Natural killer cell (primary cell): ENCODE results near the gene BCAS1. TPM values are rescaled to one million over a fixed set of nuclear protein-coding genes. Genes with fewer than 3 reads are reported as not detected.

Source experiments
- ATAC-seq, 3 donors: fragments of 150-1000 bp in 2 of 3; fragments of 200-7000 bp in 1 of 3; cut with Tn5 transposase; 1 replicate in 1 of 3; 2 replicates in 2 of 3; pipeline ENCODE4 v1.10.0; 2021; ENCODE audit warnings: mild to moderate bottlenecking in 2 of 3, moderate library complexity in 2 of 3
- DNase-seq, 2 donors: peaks; one replicate each; pipeline versions ENCODE4 v3.0.0 to v3.0.0-alpha.2; 2013 to 2021; ENCODE audit warnings: mixed read lengths in 1 of 2
- H3K27ac ChIP-seq: one replicate; pipeline ENCODE4 v1.5.1; 2013; ENCODE audit warnings: mild to moderate bottlenecking, low read length
- H3K27me3 ChIP-seq: one replicate; pipeline ENCODE4 v1.6.1; 2013; ENCODE audit warnings: low read length; ENCODE audit not compliant: control insufficient read depth, insufficient read depth
- H3K36me3 ChIP-seq: one replicate; pipeline ENCODE4 v1.6.1; 2013; ENCODE audit warnings: low read length; ENCODE audit not compliant: control insufficient read depth, insufficient read depth
- H3K4me1 ChIP-seq: one replicate; pipeline ENCODE4 v1.6.1; 2013; ENCODE audit warnings: low read length; ENCODE audit not compliant: control insufficient read depth, insufficient read depth
- H3K4me3 ChIP-seq: one replicate; pipeline ENCODE4 v1.5.1; 2013; ENCODE audit warnings: low read length
- H3K9me3 ChIP-seq: one replicate; pipeline ENCODE4 v1.6.1; 2013; ENCODE audit warnings: low read length; ENCODE audit not compliant: control insufficient read depth, insufficient read depth
- H3K27ac Mint-ChIP-seq, 2 donors: one replicate each; pipeline ENCODE4 v1.8.0; 2022; ENCODE audit warnings: mild to moderate bottlenecking in 2 of 2, mixed read lengths in 2 of 2, moderate library complexity in 1 of 2
- H3K27me3 Mint-ChIP-seq, 2 donors: one replicate each; pipeline ENCODE4 v1.8.0; 2022; ENCODE audit warnings: low read depth in 2 of 2, mixed read lengths in 2 of 2
- H3K36me3 Mint-ChIP-seq: one replicate; pipeline ENCODE4 v1.8.0; 2022; ENCODE audit warnings: mixed read lengths
- H3K4me1 Mint-ChIP-seq, 2 donors: one replicate each; pipeline ENCODE4 v1.8.0; 2022; ENCODE audit warnings: mixed read lengths in 2 of 2
- H3K4me3 Mint-ChIP-seq: one replicate; pipeline ENCODE4 v1.8.0; 2022; ENCODE audit warnings: mild to moderate bottlenecking, moderate library complexity, mixed read lengths
- H3K9me3 Mint-ChIP-seq, 2 donors: one replicate each; pipeline ENCODE4 v1.8.0; 2022; ENCODE audit warnings: mixed read lengths in 2 of 2
- whole genome bisulfite sequencing: methylation state at CpG from one replicate; pipeline ENCODE4 v1.1.7; 2013; ENCODE audit warnings: missing lambda C conversion rate; ENCODE audit not compliant: insufficient coverage; 5-methylcytosine and 5-hydroxymethylcytosine counted together
- intact Hi-C: fragments of 100-400 bp; cut with micrococcal nuclease; formaldehyde crosslinking; loops from one replicate; pipeline ENCODE4 v1.14.2; 2022
- total RNA-seq, 4 donors: library from RNA; stranded (reverse); fragments of 120-200 nt in 1 of 4; gene quantifications; one replicate each; pipeline versions ENCODE4 v1.2.3 to v1.2.4, GENCODE V29; 2013 to 2022
- TF ChIP-seq, protein P1 (sequence below): fragments of 200-600 bp; IDR thresholded peaks from one replicate; pipeline ENCODE4 v1.8.0; 2022; ENCODE audit warnings: antibody characterized with exemption

Gene BCAS1
- total RNA-seq, 3 donors from 2014 or later (not counting 1 experiment from before 2014, with no cell fraction given), result 0.31 to 1.2 (median 0.68) TPM

DNA sequence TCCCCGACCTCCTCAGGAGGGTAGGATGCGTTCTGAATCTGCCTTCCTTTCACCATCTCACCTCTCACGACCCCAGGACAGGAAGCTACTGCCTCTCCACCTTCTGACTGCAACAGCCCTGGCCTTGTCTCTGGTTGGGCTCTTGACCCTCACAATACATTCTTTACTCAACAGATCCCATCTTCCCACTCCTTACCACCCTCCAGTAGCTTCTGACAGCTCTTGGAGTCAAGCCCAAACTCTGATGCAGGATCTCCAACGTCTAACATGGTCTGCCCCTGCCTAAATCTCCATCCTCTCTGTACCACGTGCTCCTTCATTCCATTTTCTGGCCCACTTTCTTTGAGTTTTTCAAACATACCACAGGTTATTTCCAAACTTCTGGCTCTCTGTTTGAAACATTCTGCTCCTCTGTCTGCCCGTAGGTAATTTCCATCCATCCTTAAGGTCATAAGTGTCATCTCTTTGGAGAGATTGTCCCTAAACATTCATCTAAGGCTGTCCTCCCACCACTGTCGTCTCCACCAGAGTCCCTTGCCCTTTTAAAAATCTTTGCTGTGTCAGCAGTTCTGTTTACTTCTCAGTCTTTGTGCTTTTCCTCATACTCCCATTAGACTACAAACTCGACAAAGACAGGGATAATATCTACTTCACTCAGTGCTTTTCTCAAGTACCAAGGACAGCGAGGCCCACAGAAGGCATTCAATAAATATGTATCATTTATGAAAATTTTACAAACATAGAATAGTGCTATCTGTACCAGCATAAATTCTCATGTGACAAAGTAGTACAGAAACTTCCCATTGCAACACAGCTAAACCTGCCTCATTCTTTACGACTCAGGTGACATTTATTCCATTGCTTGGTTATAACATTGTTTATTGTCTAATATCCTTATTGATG lies 73.6 kb downstream of the BCAS1 start:
- Histone ChIP-seq H3K27ac (no peak overlapping the region), H3K27me3 (no peaks in the 10 kb centered on the region), H3K4me3 (no peak overlapping the region), H3K4me1 (peaks cover 5% of the 10 kb centered on the region), H3K9me3 (peaks cover 10% of the 10 kb centered on the region), H3K36me3 (no peaks in the 10 kb centered on the region)
- H3K4me3 Mint-ChIP-seq, result no peak overlapping the region
- ATAC-seq (no peak), DNase-seq (no peak)
- peaks cover 9 to 15% of the 10 kb centered on the region in 2 donors for H3K9me3 Mint-ChIP-seq
- TF ChIP-seq, protein P1, sequence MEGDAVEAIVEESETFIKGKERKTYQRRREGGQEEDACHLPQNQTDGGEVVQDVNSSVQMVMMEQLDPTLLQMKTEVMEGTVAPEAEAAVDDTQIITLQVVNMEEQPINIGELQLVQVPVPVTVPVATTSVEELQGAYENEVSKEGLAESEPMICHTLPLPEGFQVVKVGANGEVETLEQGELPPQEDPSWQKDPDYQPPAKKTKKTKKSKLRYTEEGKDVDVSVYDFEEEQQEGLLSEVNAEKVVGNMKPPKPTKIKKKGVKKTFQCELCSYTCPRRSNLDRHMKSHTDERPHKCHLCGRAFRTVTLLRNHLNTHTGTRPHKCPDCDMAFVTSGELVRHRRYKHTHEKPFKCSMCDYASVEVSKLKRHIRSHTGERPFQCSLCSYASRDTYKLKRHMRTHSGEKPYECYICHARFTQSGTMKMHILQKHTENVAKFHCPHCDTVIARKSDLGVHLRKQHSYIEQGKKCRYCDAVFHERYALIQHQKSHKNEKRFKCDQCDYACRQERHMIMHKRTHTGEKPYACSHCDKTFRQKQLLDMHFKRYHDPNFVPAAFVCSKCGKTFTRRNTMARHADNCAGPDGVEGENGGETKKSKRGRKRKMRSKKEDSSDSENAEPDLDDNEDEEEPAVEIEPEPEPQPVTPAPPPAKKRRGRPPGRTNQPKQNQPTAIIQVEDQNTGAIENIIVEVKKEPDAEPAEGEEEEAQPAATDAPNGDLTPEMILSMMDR, result no peak
- H3K27me3 Mint-ChIP-seq, result peaks cover 13 to 15% of the 10 kb centered on the region in 2 donors
- 76% methylated on average over 9 of the region's 10 CpGs for WGBS
- H3K27ac Mint-ChIP-seq, result no peak overlapping the region
- peaks cover 12 to 13% of the 10 kb centered on the region in 2 donors for H3K4me1 Mint-ChIP-seq
- H3K36me3 Mint-ChIP-seq, result peaks cover 18% of the 10 kb centered on the region
- intact Hi-C loops, result no loop called here

- peaks cover 12 to 13% of the 10 kb centered on the region in 2 donors for H3K4me1 Mint-ChIP-seq
- H3K4me3 Mint-ChIP-seq, result no peak overlapping the region
- TF ChIP-seq, protein P1, result no peak
- H3K27me3 ChIP-seq, result no peaks in the 10 kb centered on the region
- peaks cover 9% of the 10 kb centered on the region for H3K36me3 Mint-ChIP-seq
- no peaks in the 10 kb centered on the region for H3K36me3 ChIP-seq
- H3K27ac Mint-ChIP-seq, result no peak overlapping the region
- intact Hi-C loops, result no loop called here
- H3K4me1 ChIP-seq, result peaks cover 5% of the 10 kb centered on the region
- H3K4me3 ChIP-seq, result no peak overlapping the region
- 91% methylated on average over 4 of the region's 5 CpGs for WGBS
- peaks cover 4% of the 10 kb centered on the region for H3K9me3 ChIP-seq
- no peak for ATAC-seq
- H3K27ac ChIP-seq, result no peak overlapping the region
- peaks cover 4 to 7% of the 10 kb centered on the region in 2 donors for H3K9me3 Mint-ChIP-seq
- H3K27me3 Mint-ChIP-seq, result peaks cover 17 to 19% of the 10 kb centered on the region in 2 donors
- no peak for DNase-seq
Measured at GRCh38 chr20:53995949-53996348, 74.4 kb downstream of the BCAS1 start.

DNA sequence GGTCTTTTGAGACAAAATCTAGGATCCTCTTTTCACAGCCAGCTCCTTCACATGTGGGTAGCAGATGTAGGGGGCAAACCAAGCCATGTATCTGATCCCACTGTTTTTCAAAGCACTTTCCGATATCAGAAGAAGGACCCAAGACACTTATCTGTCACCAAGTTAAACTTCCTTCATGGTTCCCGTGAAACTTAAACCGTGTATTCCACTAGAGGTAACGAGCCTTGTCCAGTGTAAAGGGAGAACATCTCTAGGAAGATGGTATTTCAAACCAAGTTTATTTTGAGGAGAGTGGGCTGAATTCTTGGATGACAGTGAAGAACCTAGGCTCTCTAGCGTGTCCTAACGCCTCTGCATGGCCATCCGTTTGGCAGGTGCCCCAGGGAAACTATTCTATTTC lies 76.3 kb downstream of the BCAS1 start:
- Histone ChIP-seq H3K4me3 (no peak overlapping the region), H3K36me3 (no peaks in the 10 kb centered on the region), H3K4me1 (peaks cover 5% of the 10 kb centered on the region), H3K27ac (no peak overlapping the region), H3K27me3 (no peaks in the 10 kb centered on the region), H3K9me3 (no peaks in the 10 kb centered on the region)
- WGBS, result 90% methylated on average over 7 of the region's 7 CpGs
- peaks cover 20 to 22% of the 10 kb centered on the region in 2 donors for H3K27me3 Mint-ChIP-seq
- TF ChIP-seq, protein P1, result no peak
- H3K27ac Mint-ChIP-seq, result no peak overlapping the region
- peaks cover 12 to 13% of the 10 kb centered on the region in 2 donors for H3K4me1 Mint-ChIP-seq
- H3K4me3 Mint-ChIP-seq, result no peak overlapping the region
- no peaks in the 10 kb centered on the region for H3K36me3 Mint-ChIP-seq
- intact Hi-C loops, result no loop called here
- no peak for ATAC-seq
- H3K9me3 Mint-ChIP-seq, result no peaks in the 10 kb centered on the region
- no peak for DNase-seq
